GM12875 (cell line): Measurements from ENCODE around the gene SCLY.

ENCODE experiments used
- H3K4me3 ChIP-seq: one replicate; pipeline ENCODE4 v1.5.1; 2011; ENCODE audit warnings: low read depth, low read length, control low read depth
- TF ChIP-seq, protein P1 (sequence below): IDR thresholded peaks from 2 replicates; pipeline ENCODE4 v1.5.1; 2011; ENCODE audit warnings: low read depth, mild to moderate bottlenecking, control low read depth, inconsistent platforms, low read length, moderate library complexity, borderline replicate concordance; ENCODE audit not compliant: insufficient read depth

SCLY gene

DNA sequence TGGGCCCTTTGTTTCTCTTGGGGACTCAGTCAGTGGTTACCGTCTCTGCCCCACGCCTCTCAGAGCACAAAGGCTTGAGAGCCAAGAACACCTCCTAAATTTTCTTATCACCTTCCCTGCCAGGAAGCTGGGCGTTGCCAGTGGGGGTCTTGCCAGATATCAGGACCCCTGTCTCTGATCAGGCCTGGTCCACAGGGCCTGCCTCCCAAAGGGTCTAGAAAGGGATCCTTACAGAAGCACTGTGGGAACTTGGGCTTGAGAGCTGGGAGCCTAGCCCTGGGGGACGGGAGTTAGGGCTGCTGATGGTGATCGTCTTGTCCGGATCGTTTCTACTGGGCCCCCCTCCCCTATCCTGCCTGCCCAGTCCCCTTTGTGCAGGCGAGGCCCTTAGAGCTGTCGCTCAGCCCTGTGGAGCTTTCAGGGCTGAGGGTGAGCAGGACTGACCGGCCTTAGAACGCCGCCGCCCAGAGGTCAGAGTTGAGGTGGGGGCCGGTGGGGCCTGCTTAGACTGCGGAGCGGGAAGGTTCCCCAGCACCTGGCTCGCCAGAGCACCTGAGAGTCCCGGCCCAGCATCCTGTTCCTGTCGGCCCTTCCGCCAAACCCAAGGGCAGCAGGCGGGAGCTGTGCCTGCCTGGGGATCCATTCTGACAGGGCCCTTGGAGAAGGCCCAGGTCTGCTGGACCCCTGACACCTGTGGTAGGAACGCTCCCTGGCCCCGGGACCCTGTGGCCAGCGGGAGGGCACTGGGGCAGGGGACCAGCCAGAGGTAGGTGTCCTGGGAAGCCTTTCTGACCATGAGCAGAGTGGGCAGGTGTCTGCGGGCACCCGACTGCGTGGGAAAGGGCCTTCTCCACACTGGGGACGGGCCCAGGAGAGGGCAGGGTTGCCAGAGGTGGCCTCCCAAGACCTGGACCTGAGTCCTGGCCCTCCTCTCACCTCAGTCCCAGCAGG lies 40.3 kb downstream of the SCLY start:
- H3K4me3 ChIP-seq, result no peak overlapping the region
- TF ChIP-seq, protein P1, sequence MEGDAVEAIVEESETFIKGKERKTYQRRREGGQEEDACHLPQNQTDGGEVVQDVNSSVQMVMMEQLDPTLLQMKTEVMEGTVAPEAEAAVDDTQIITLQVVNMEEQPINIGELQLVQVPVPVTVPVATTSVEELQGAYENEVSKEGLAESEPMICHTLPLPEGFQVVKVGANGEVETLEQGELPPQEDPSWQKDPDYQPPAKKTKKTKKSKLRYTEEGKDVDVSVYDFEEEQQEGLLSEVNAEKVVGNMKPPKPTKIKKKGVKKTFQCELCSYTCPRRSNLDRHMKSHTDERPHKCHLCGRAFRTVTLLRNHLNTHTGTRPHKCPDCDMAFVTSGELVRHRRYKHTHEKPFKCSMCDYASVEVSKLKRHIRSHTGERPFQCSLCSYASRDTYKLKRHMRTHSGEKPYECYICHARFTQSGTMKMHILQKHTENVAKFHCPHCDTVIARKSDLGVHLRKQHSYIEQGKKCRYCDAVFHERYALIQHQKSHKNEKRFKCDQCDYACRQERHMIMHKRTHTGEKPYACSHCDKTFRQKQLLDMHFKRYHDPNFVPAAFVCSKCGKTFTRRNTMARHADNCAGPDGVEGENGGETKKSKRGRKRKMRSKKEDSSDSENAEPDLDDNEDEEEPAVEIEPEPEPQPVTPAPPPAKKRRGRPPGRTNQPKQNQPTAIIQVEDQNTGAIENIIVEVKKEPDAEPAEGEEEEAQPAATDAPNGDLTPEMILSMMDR, result no peak

DNA sequence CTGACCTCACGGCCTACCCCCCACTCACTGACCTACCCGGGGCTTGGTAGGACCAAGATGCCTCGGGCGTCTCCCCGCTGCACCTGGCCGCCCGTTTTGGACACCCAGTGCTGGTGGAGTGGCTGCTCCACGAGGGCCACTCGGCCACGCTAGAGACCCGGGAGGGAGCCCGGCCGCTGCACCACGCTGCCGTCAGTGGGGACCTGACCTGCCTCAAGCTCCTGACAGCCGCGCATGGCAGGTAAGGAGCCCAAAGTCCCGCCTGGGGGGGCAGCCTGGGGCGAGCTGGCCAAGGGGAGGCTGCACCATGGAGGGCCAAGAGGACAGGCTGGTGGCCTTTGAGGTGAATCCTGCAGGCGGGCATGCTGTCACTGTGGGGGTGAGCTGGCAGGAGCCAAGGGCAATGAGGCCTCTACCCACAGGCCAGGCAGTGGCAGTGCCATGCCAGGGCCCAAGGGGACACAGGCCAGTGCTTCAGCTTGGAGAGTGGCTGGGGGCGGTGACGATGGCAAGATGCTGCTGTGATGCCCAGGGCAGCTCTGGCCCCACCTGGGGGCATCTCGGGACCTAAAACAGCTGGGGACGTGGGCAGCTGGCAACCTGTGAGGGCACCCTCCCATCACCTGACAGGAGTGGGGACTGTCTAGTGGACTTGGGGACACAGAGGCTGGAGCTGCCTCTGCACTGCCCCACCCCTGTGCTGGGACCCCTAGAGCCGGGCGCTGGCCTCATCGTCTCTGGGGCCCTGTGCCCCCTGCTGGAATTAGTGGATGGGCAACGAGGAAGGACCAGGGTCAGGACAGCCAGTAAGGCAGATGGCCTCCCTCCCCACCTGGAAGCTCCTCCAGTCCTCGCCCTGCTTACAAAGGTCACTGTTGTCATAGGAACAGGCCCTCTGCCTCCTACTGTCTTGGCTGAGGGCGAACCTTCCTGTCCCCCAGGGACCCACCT lies 41.4 kb downstream of the SCLY start:
- TF ChIP-seq, protein P1, result no peak
- H3K4me3 ChIP-seq, result no peak overlapping the region

DNA sequence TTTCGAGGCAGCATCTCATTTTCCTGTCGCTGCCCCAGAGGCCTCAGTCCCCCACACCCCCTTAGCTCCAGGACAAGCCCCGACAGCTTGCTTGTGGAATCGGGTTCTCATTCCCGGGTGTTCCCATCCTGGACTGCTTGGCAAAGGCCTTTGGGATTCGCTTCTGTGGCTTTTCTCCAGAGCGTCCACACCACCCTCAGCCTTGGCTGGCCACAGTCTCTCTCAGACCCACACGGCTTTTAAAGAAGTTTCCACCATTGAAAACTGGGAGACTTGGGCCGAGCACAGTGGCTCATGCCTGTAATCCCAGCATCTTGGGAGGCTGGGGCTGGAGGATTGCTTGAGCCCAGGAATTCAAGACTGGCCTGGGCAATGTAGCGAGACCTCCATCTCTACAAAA lies 42.1 kb downstream of the SCLY start:
- TF ChIP-seq, protein P1, result no peak
- no peak overlapping the region for H3K4me3 ChIP-seq

DNA sequence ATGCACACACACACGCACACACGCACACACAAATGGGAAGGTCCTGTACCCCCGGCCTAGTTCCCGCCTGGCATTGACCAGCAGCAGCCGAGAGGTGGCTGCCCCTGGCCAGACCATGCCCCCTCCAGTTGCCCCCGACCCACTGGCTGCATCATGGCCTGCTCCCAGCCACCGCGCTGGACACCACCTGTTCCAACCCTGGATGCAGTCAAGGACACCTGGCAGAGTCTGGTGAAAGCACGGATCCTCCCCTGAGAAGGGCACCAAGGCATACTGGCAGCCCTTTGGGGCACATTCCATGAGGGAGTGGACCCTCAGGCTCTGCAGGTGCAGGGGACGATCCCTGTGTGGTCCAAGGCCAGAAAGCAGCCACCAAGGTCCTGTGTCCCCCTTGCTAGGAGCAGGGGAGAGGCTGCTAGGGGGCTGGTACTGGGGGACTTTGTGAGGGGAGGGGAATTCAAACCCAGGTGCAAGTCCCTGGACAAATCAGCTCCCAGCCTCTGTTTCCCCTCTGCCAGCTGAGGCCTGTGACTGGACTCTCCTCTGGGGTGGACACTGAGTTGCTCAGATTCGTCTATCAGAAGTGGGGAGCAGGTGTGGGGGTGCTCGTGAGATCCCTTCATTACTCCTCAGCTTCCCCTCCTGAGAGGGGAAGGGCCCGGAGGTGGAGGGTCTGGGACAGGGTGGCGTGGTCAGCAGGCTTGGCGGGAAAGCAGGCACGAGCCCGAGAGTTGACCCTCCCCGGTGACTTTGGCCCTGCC lies 42.8 kb downstream of the SCLY start:
- TF ChIP-seq, protein P1, result no peak

DNA sequence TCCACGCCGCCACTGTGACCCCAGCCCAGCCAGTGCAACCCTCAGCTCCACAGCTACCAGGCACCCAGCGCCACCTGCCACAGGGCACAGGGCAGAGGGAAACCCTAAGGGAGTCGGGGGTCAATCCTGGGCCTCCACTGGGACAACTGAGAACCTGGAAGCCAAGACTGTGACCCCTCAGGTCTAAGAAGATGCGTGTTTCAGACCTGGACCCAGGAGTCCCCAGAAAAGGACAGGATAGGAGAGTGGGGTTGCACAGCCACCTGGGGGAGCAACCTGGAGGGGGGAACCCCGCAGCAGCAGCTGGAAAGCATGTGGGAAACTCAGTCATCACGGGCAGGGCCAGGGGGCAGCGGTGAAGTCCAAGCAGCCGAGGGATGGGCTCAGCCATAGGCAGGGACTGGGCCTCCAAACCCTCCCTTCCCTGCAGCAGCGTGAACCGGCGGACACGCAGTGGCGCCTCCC lies 43.5 kb downstream of the SCLY start:
- H3K4me3 ChIP-seq, result no peak overlapping the region
- TF ChIP-seq, protein P1, result no peak

More for the DNA sequence above, 42.8 kb downstream of the SCLY start:
- H3K4me3 ChIP-seq, result no peak overlapping the region

DNA sequence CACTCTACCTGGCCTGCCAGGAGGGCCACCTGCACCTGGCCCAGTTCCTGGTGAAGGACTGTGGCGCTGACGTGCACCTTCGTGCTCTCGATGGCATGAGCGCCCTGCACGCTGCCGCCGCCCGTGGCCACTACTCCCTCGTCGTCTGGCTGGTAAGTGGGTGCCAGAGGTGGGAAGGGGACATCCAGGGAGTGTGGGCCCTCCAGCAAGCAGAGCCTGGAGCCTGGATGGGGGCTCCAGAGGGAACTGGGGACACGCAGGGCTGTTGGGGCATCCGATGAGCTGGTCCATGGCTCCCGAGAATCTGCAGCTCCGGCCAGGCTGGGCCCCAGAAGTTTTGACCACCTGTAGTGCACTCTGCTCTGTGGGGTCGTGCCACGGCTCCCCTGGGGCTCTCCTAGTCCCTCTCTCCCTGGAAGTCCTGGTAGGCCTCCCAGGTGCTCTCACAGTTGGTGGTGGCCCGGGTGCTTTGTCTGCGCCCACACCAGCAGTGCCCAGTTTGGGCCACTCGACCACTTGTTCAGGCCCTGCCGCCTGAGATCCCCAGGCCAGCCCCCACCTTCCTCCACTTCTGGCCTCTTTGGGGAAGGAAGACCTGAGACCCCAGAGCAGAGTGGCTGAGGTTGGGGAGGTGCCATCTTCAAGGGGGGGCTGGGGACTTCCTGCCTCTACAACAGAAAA lies 44.0 kb downstream of the SCLY start:
- TF ChIP-seq, protein P1, result no peak
- H3K4me3 ChIP-seq, result no peak overlapping the region
